Gastroesophageal sphincter (tissue), 4 donors: Measurements from ENCODE around the gene FIGNL2. TPM values are rescaled to one million over a fixed set of nuclear protein-coding genes. Genes with fewer than 3 reads are reported as not detected.

Experiments used
- ATAC-seq: fragments of 150-250 bp; one replicate; pipeline ENCODE4 v1.9.1; 2016; ENCODE audit warnings: mild to moderate bottlenecking, moderate library complexity
- H3K27ac ChIP-seq, 4 donors: fragments of 200-600 bp; sonication (generic) in 3 of 4; 1 replicate in 3 of 4; 2 replicates in 1 of 4; pipeline ENCODE4 v1.5.1; 2016 to 2019
- H3K27me3 ChIP-seq: fragments of 200-600 bp; sonication (generic); one replicate; pipeline ENCODE4 v1.5.1; 2019
- H3K36me3 ChIP-seq, 2 donors: fragments of 200-600 bp; sonication (generic); one replicate each; pipeline ENCODE4 v1.5.1; 2019; ENCODE audit warnings: control low read depth in 1 of 2
- H3K4me1 ChIP-seq, 3 donors: fragments of 200-600 bp; sonication (generic); 1 replicate in 2 of 3; 2 replicates in 1 of 3; pipeline ENCODE4 v1.5.1; 2016 to 2019; ENCODE audit warnings: control low read depth in 2 of 3
- H3K4me3 ChIP-seq, 2 donors: fragments of 200-600 bp; sonication (generic); one replicate each; pipeline ENCODE4 v1.5.1; 2019; ENCODE audit warnings: mild to moderate bottlenecking in 1 of 2, moderate library complexity in 1 of 2
- H3K9me3 ChIP-seq, 3 donors: fragments of 200-600 bp; sonication (generic); one replicate each; pipeline ENCODE4 v1.5.1; 2017 to 2019; ENCODE audit warnings: control low read depth in 2 of 3
- CTCF ChIP-seq, 4 experiments: fragments of 200-600 bp in 2 of 4; fragments of 450-650 bp in 2 of 4; sonication (generic) in 1 of 4; IDR thresholded peaks; one replicate each; pipeline ENCODE4 v1.5.1; 2017 to 2019; ENCODE audit warnings: antibody characterized with exemption in 4 of 4, mild to moderate bottlenecking in 2 of 4, moderate library complexity in 2 of 4
- EP300 ChIP-seq: sonication (generic); formaldehyde crosslinking; IDR thresholded peaks from one replicate; pipeline ENCODE4 v1.6.1; 2017; ENCODE audit warnings: antibody characterized with exemption, mild to moderate bottlenecking
- POLR2A ChIP-seq, 2 donors: fragments of 450-650 bp; IDR thresholded peaks; one replicate each; pipeline ENCODE4 v1.6.1; 2017; ENCODE audit warnings: antibody characterized with exemption in 2 of 2, mild to moderate bottlenecking in 2 of 2, moderate library complexity in 1 of 2
- POLR2AphosphoS5 ChIP-seq: sonication (generic); formaldehyde crosslinking; IDR thresholded peaks from one replicate; pipeline ENCODE4 v1.6.1; 2017; ENCODE audit warnings: antibody characterized with exemption
- WGBS, 2 donors: methylation state at CpG; one replicate each; pipeline ENCODE4 v1.1.5; 2018; ENCODE audit warnings: low coverage in 1 of 2; 5-methylcytosine and 5-hydroxymethylcytosine counted together
- total RNA-seq, 4 donors: library from RNA; depleted of rRNA; stranded (reverse); fragments of >200 nt; gene quantifications; one replicate each; pipeline ENCODE4 v1.1.0, GENCODE V29; 2016

Gene FIGNL2
- total RNA-seq, 4 donors from 2014 or later = 0.13 to 0.35 (median 0.16) TPM; not detected in 1

- H3K27ac ChIP-seq = no peak overlapping the region
- H3K4me3 ChIP-seq = no peak overlapping the region
- ATAC-seq = no peak
- peaks cover 60% of the 10 kb centered on the region for H3K27me3 ChIP-seq
- no peaks in the 10 kb centered on the region for H3K36me3 ChIP-seq
- TF ChIP-seq EP300 = no peak
- TF ChIP-seq POLR2A (IDR thresholded peaks at IDR 0.05) = no peak
- no peak for TF ChIP-seq POLR2AphosphoS5
- TF ChIP-seq CTCF (IDR thresholded peaks at IDR 0.05) = no peak
- WGBS, 2 donors = 89 to 94% methylated on average over 3 to 4 of the region's 4 CpGs
- H3K9me3 ChIP-seq = no peaks in the 10 kb centered on the region
- peaks cover 0 to 27% (median 0%) of the 10 kb centered on the region in 3 donors for H3K4me1 ChIP-seq
These were observed 25.6 kb downstream of the FIGNL2 start for GRCh38 chr12:51822956-51823355.

- Histone ChIP-seq H3K27ac (no peak overlapping the region), H3K4me1 (peaks cover 0 to 27% (median 0%) of the 10 kb centered on the region in 3 donors), H3K36me3 (no peaks in the 10 kb centered on the region), H3K4me3 (peak overlapping the region in 1 of 2 donors; percentile 55), H3K9me3 (no peaks in the 10 kb centered on the region), H3K27me3 (peaks cover 67% of the 10 kb centered on the region)
- no peak for ATAC-seq
- WGBS, 2 donors = 100% methylated on average over 2 of the region's 16 CpGs; no CpG with 5 or more reads in 1 of the 2 donors
- TF ChIP-seq POLR2A (IDR thresholded peaks at IDR 0.05) (no peak), EP300 (no peak), POLR2AphosphoS5 (no peak), CTCF (IDR thresholded peaks at IDR 0.05) (no peak)
These were observed 26.3 kb downstream of the FIGNL2 start for GRCh38 chr12:51822261-51822616.

GRCh38 chr12:51821440-51822260 lies 26.9 kb downstream of the FIGNL2 start:
- H3K4me1 ChIP-seq = peaks cover 0 to 27% (median 0%) of the 10 kb centered on the region in 3 donors
- H3K27ac ChIP-seq = peak overlapping the region in 3 of 4 donors; percentile 14 to 57 (median 35)
- 60% methylated on average over 1 of the region's 101 CpGs; no CpG with 5 or more reads in 1 of the 2 donors for WGBS, 2 donors
- no peaks in the 10 kb centered on the region for H3K9me3 ChIP-seq
- no peak for ATAC-seq
- no peak for TF ChIP-seq POLR2A (IDR thresholded peaks at IDR 0.05)
- peak overlapping the region in 1 of 2 donors; percentile 55 for H3K4me3 ChIP-seq
- H3K36me3 ChIP-seq = no peaks in the 10 kb centered on the region
- H3K27me3 ChIP-seq = peaks cover 73% of the 10 kb centered on the region

- Histone ChIP-seq H3K9me3 (no peaks in the 10 kb centered on the region), H3K27ac (peak overlapping the region in 3 of 4 donors; percentile 14 to 61 (median 35)), H3K27me3 (peaks cover 78% of the 10 kb centered on the region), H3K4me1 (peaks cover 0 to 27% (median 0%) of the 10 kb centered on the region in 3 donors), H3K4me3 (peak overlapping the region; percentile 11 to 55), H3K36me3 (no peaks in the 10 kb centered on the region)
- TF ChIP-seq POLR2AphosphoS5 = no peak
- peak in 2 of 4 experiments; percentile 22 to 33 for TF ChIP-seq CTCF (IDR thresholded peaks at IDR 0.05)
- no CpG with 5 or more reads among the region's 113 CpGs for WGBS, 2 donors
- peak; percentile 73 for ATAC-seq
These were observed 27.7 kb downstream of the FIGNL2 start for GRCh38 chr12:51820526-51821439.

GRCh38 chr12:51819736-51820525 lies 28.6 kb downstream of the FIGNL2 start:
- WGBS, 2 donors = 35 to 85% methylated on average over 2 to 11 of the region's 32 CpGs
- no peaks in the 10 kb centered on the region for H3K9me3 ChIP-seq
- TF ChIP-seq POLR2A (IDR thresholded peaks at IDR 0.05) = no peak
- no peak for TF ChIP-seq EP300
- no peak for TF ChIP-seq CTCF (IDR thresholded peaks at IDR 0.05)
- TF ChIP-seq POLR2AphosphoS5 = no peak
- H3K27me3 ChIP-seq = peaks cover 86% of the 10 kb centered on the region
- no peak for ATAC-seq
- peaks cover 0 to 30% (median 0%) of the 10 kb centered on the region in 3 donors for H3K4me1 ChIP-seq
- peak overlapping the region; percentile 11 to 55 for H3K4me3 ChIP-seq
- H3K27ac ChIP-seq = peak overlapping the region in 2 of 4 donors; percentile 22 to 61
- no peaks in the 10 kb centered on the region for H3K36me3 ChIP-seq
